Epithelial cell of esophagus (primary cell): ENCODE results near the gene PLK5.
"Not testable (repeated sequence)": the region's sequence is repeated elsewhere in the genome, so short reads cannot be mapped to it uniquely, and the experiment has no call there.

Experiments
- DNase-seq: peaks from one replicate; pipeline ENCODE4 v3.0.0; 2010; ENCODE audit warnings: low read depth
- H3K4me3 ChIP-seq: 2 replicates; pipeline ENCODE4 v1.5.1; 2011; ENCODE audit warnings: mild to moderate bottlenecking, low read length, control low read depth
- CTCF ChIP-seq: IDR thresholded peaks from 2 replicates; pipeline ENCODE4 v1.5.1; 2011; ENCODE audit warnings: low read depth, mild to moderate bottlenecking, low read length, control low read depth, inconsistent platforms; ENCODE audit not compliant: insufficient read depth; ENCODE audit errors: missing control alignments

The PLK5 gene

GRCh38 chr19:1525343-1525742 lies 1.5 kb downstream of the PLK5 start:
- DNase-seq, result no peak
- no peak for TF ChIP-seq CTCF
- no peak overlapping the region for H3K4me3 ChIP-seq

DNA sequence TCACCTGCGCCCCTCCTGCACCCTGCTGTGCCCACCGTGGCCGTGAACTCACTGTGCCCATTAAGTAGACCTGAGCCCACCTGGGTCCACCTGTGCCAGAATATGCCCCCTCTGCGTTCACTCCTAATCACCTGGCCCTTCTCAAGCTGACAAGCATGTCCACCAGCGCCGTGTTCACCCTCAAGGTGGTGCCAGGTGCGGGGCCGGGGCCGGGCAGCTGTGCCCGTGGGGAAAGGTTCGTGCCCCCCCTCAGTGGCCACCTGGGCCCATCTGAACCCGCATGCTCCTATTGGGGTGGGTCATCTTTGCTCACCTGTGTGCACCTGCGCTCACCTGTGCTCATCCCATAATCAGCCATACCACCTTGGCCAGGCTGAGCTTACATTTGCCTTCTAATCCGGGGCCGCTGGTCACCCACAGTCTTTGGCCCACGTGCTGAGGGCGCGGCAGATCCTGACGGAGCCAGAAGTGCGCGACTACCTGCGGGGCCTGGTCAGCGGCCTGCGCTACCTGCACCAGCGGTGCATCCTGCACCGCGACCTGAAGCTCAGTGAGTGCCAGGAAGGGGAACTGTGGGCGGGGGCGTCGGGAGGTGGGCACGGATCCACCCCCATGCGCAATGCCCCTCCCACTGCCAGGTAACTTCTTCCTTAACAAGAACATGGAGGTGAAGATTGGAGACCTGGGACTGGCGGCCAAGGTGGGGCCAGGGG lies 2.3 kb downstream of the PLK5 start:
- DNase-seq, result no peak
- H3K4me3 ChIP-seq, result no peak overlapping the region

GRCh38 chr19:1526979-1527649 lies 3.2 kb downstream of the PLK5 start:
- peak; percentile 49 for DNase-seq
- no peak overlapping the region for H3K4me3 ChIP-seq
- no peak for TF ChIP-seq CTCF

More for the DNA sequence above, 2.3 kb downstream of the PLK5 start:
- no peak for TF ChIP-seq CTCF

- no peak for TF ChIP-seq CTCF
- DNase-seq, result no peak
- no peak overlapping the region for H3K4me3 ChIP-seq
Observed at GRCh38 chr19:1527650-1528309, 3.9 kb downstream of the PLK5 start.

- no peak for TF ChIP-seq CTCF
- no peak for DNase-seq
- no peak overlapping the region for H3K4me3 ChIP-seq
Observed at GRCh38 chr19:1528596-1529429, 4.9 kb downstream of the PLK5 start.

DNA sequence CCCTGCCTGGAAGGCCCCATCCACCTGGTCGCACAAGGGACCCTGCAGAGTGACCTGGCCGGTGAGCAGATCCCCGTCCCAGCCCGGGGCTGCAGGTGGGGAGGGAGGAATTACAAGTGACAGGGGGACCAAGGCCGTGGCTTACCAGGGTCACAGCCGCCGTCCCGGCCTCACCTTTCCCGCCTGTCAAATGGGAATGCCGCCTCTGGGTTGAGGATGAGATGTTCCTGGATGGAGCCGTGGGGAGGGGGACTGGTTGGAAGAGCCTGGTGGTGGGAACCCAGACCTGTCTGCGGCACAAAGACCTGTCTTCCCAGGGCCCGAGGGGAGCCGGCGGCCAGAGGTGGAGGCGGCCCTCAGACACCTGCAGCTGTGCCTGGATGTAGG lies 5.5 kb downstream of the PLK5 start:
- TF ChIP-seq CTCF, result no peak
- no peak overlapping the region for H3K4me3 ChIP-seq
- no peak for DNase-seq

DNA sequence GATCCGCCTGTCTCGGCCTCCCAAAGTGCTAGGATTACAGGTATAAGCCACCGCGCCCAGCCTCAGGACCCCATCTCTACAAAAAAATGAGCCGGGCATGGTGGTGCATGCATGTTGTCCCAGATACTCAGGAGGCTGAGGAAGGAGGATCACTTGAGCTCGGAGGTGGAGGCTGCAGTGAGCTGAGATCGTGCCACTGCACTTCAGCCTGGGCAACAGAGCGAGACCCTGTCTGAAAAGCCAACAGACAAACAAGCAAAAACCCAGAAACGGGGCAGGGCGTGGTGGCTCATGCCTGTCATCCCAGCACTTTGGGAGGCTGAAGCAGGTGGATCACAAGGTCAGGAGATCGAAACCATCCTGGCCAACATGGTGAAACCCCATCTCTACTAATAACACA lies 7.0 kb downstream of the PLK5 start:
- not testable (repeated sequence) for H3K4me3 ChIP-seq, DNase-seq
